Measurements from ENCODE around the gene ST8SIA6.

GRCh38 chr10:17403161-17403560 lies 51.2 kb downstream of the ST8SIA6 start:
- no peak for TF ChIP-seq POLR2A (IDR thresholded peaks at IDR 0.05; ENCODE audit: low read length)
- TF ChIP-seq CTCF (IDR thresholded peaks at IDR 0.05), result no peak
- no peak for TF ChIP-seq CBX2 (IDR thresholded peaks at IDR 0.05; ENCODE audit: borderline replicate concordance, low read depth)
- TF ChIP-seq MAZ (IDR thresholded peaks at IDR 0.05; ENCODE audit: borderline replicate concordance, low read depth, low read length), result no peak
- no peak for TF ChIP-seq EHMT2 (IDR thresholded peaks at IDR 0.05; ENCODE audit: low read depth)
- TF ChIP-seq MAX (IDR thresholded peaks at IDR 0.05), result no peak
